Pancreas (tissue), 10 donors: ENCODE data around the gene ZNF57. TPM values are rescaled to one million over a fixed set of nuclear protein-coding genes. Genes with fewer than 3 reads are reported as not detected.

Experiments
- ATAC-seq, 4 donors: fragments of 200-7000 bp; cut with Tn5 transposase; one replicate each; pipeline versions ENCODE4 v1.8.0 to v1.9.1; 2020; ENCODE audit warnings: mild to moderate bottlenecking in 4 of 4, moderate library complexity in 4 of 4
- DNase-seq, 6 donors: peaks; one replicate each; pipeline ENCODE4 v3.0.0-alpha.2; 2020
- FAIRE-seq: peaks from 2 replicates; lab custom pipeline; 2012; peaks lifted over from hg19 to GRCh38; lab: Jason Lieb, UNC
- H3K27ac ChIP-seq, 4 donors: fragments of 200-600 bp; sonication (generic); 1 replicate in 3 of 4; 2 replicates in 1 of 4; pipeline versions ENCODE4 v1.5.0 to v1.8.0; 2020
- H3K27me3 ChIP-seq, 4 donors: fragments of 200-600 bp; one replicate each; pipeline ENCODE4 v1.8.0; 2021
- H3K36me3 ChIP-seq, 3 donors: fragments of 200-600 bp; sonication (generic) in 1 of 3; one replicate each; pipeline versions ENCODE4 v1.5.0 to v1.8.0; 2020 to 2021
- H3K4me1 ChIP-seq, 3 donors: fragments of 200-600 bp; one replicate each; pipeline ENCODE4 v1.8.0; 2021
- H3K4me3 ChIP-seq, 4 donors: fragments of 200-600 bp; sonication (generic) in 2 of 4; one replicate each; pipeline versions ENCODE4 v1.5.0 to v1.8.0; 2020 to 2021
- H3K9me3 ChIP-seq, 4 donors: fragments of 200-600 bp; one replicate each; pipeline ENCODE4 v1.8.0; 2021
- CTCF ChIP-seq, 4 donors: fragments of 200-600 bp; sonication (generic) in 3 of 4; IDR thresholded peaks; one replicate each; pipeline versions ENCODE4 v1.5.0 to v1.8.0; 2021; ENCODE audit warnings: antibody characterized with exemption in 4 of 4
- WGBS, 2 donors: extraction: QIAGEN DNeasy Blood & Tissue Kit; methylation state at CpG; one replicate each; pipeline ENCODE4 v1.1.7; 2013; 5-methylcytosine and 5-hydroxymethylcytosine counted together
- intact Hi-C, 3 donors: fragments of 100-400 bp; cut with DNase I; formaldehyde crosslinking; loops; one replicate each; pipeline versions ENCODE4 v1.11.1 to v1.14.2; 2022
- polyA plus RNA-seq, 2 donors: library from polyadenylated mRNA; stranded (reverse); fragments of 200-250 nt; gene quantifications; one replicate each; pipeline ENCODE4 v1.2.3, GENCODE V29; 2013
- total RNA-seq, 6 donors: library from RNA; stranded (reverse); fragmentation: NEBNext Ultra II Directional in 4 of 6; extraction: Animal tissue kit (Norgen Biotek cat#: 25700) in 4 of 6; gene quantifications; one replicate each; pipeline versions ENCODE4 v1.2.1 to v1.2.4, GENCODE V29; 2021 to 2023
- donor health status: healthy with polysubstance abuse.
- donor health status: DM: no; HTN: no; CAD: no; lungs with moderate emphysema.
- donor health status: DM: no; HTN: no; CAD: no.
- donor health status: control.
- donor health status: control.
- donor health status: Bipolar disorder and iron deficiency.
- donor health status: DM: yes; HTN: yes; CAD: no.
- donor health status: DM: no; HTN: no; CAD: no.
- donor health status: DM: no; HTN: no; CAD: no.
- donor health status: DM: yes; HTN: yes; CAD: no.

The ZNF57 gene
- total and polyA plus RNA-seq, 8 donors = 1.6 to 3.0 (median 2.1) TPM

GRCh38 chr19:2967972-2968371 lies 67.2 kb downstream of the ZNF57 start:
- Histone ChIP-seq H3K4me1 (peaks cover 0 to 11% (median 0%) of the 10 kb centered on the region in 3 donors), H3K27ac (no peak overlapping the region), H3K4me3 (no peak overlapping the region), H3K27me3 (no peaks in the 10 kb centered on the region), H3K36me3 (no peaks in the 10 kb centered on the region), H3K9me3 (no peaks in the 10 kb centered on the region)
- DNase-seq = no peak
- 64 to 73% methylated on average over 8 of the region's 8 CpGs for WGBS, 2 donors
- no peak for FAIRE-seq
- no peak for ATAC-seq
- intact Hi-C loops = loop anchor here in 1 of 3 donors (10.0 kb wide), 1 partner anchor 137 kb away; no protein-coding TSS in a partner anchor
- no peak for TF ChIP-seq CTCF (IDR thresholded peaks at IDR 0.05)

Other genes starting within 250 kb of the ZNF57 start
- gene GNG7, start 198.2 kb upstream of the ZNF57 start, total RNA-seq = 1 to 10 TPM; 4.0 to 8.8 (median 5.9) TPM
- gene GNG7, start 198.2 kb upstream of the ZNF57 start, polyA plus RNA-seq = 1 to 10 TPM; 5.6 to 7.7 TPM
- gene DIRAS1, start 179.6 kb upstream of the ZNF57 start, total RNA-seq = 10 to 100 TPM in 1 of 6 donors, 1 to 10 TPM in 5; 2.7 to 16.3 (median 4.5) TPM
- gene DIRAS1, start 179.6 kb upstream of the ZNF57 start, polyA plus RNA-seq = 1 to 10 TPM; 2.4 to 2.8 TPM
- gene SLC39A3, start 160.9 kb upstream of the ZNF57 start, total RNA-seq = 10 to 100 TPM in 5 of 6 donors, 1 to 10 TPM in 1; 8.7 to 15.2 (median 11.9) TPM
- 10 to 100 TPM; 15.9 to 25.6 TPM for gene SLC39A3, start 160.9 kb upstream of the ZNF57 start, polyA plus RNA-seq
- gene SGTA, start 117.7 kb upstream of the ZNF57 start, total RNA-seq = 10 to 100 TPM; 19.4 to 31.5 (median 23.5) TPM
- 10 to 100 TPM; 42.7 to 49.6 TPM for gene SGTA, start 117.7 kb upstream of the ZNF57 start, polyA plus RNA-seq
- 10 to 100 TPM; 11.6 to 21.3 (median 18.6) TPM for gene THOP1, start 115.4 kb upstream of the ZNF57 start, total RNA-seq
- gene THOP1, start 115.4 kb upstream of the ZNF57 start, polyA plus RNA-seq = 100 to 1,000 TPM in 1 of 2 donors, 10 to 100 TPM in 1; 79.6 to 124 TPM
- 1 to 10 TPM; 2.6 to 4.2 (median 3.4) TPM for gene ZNF554, start 81.1 kb upstream of the ZNF57 start, total RNA-seq
- gene ZNF554, start 81.1 kb upstream of the ZNF57 start, polyA plus RNA-seq = 1 to 10 TPM; 5.2 TPM
- gene ZNF555, start 59.5 kb upstream of the ZNF57 start, total RNA-seq = 1 to 10 TPM; 3.0 to 6.0 (median 3.8) TPM
- 1 to 10 TPM in 1 of 2 donors, under 1 TPM in 1; 0.68 to 2.1 TPM for gene ZNF555, start 59.5 kb upstream of the ZNF57 start, polyA plus RNA-seq
- gene ZNF556, start 33.6 kb upstream of the ZNF57 start, total RNA-seq = under 1 TPM in 2 of 6 donors, not detected in 4; 0.19 to 0.91 TPM
- not detected for gene ZNF556, start 33.6 kb upstream of the ZNF57 start, polyA plus RNA-seq
- 1 to 10 TPM; 1.3 to 2.6 (median 1.7) TPM for gene ZNF77, start 44.0 kb downstream of the ZNF57 start, total RNA-seq
- 1 to 10 TPM; 2.7 to 3.4 TPM for gene ZNF77, start 44.0 kb downstream of the ZNF57 start, polyA plus RNA-seq
- gene TLE6, start 76.6 kb downstream of the ZNF57 start, total RNA-seq = 1 to 10 TPM in 4 of 6 donors, under 1 TPM in 2; 0.97 to 1.6 (median 1.1) TPM
- gene TLE6, start 76.6 kb downstream of the ZNF57 start, polyA plus RNA-seq = 1 to 10 TPM; 6.7 to 8.5 TPM
- gene TLE2, start 128.4 kb downstream of the ZNF57 start, total RNA-seq = 10 to 100 TPM; 16.4 to 38.0 (median 21.8) TPM
- 10 to 100 TPM; 72.6 to 81.9 TPM for gene TLE2, start 128.4 kb downstream of the ZNF57 start, polyA plus RNA-seq
- gene TLE5, start 161.6 kb downstream of the ZNF57 start, total RNA-seq = 100 to 1,000 TPM; 165 to 250 (median 204) TPM
- 100 to 1,000 TPM; 539 to 573 TPM for gene TLE5, start 161.6 kb downstream of the ZNF57 start, polyA plus RNA-seq
- 10 to 100 TPM; 17.4 to 28.0 (median 23.6) TPM for gene GNA11, start 193.4 kb downstream of the ZNF57 start, total RNA-seq
- gene GNA11, start 193.4 kb downstream of the ZNF57 start, polyA plus RNA-seq = 10 to 100 TPM; 25.6 to 28.4 TPM
- gene GNA15, start 235.1 kb downstream of the ZNF57 start, total RNA-seq = 1 to 10 TPM in 3 of 6 donors, under 1 TPM in 3; 0.19 to 3.0 (median 0.83) TPM
- gene GNA15, start 235.1 kb downstream of the ZNF57 start, polyA plus RNA-seq = 1 to 10 TPM; 1.3 to 2.4 TPM